CD4-positive, alpha-beta memory T cell (primary cell): Measurements from ENCODE around the gene RNF5. TPM values are rescaled to one million over a fixed set of nuclear protein-coding genes. Genes with fewer than 3 reads are reported as not detected.

Source experiments
- CTCF ChIA-PET: fragments of 350-600 bp; sonication (Branson Sonifier 250); formaldehyde crosslinking; loops from one replicate; lab custom pipeline; 2021; ENCODE audit warnings: inconsistent platforms; ENCODE audit not compliant: partially characterized antibody; lab: Charles Lee
- POLR2A ChIA-PET: fragments of 350-600 bp; sonication (Branson Sonifier 250); formaldehyde crosslinking; loops from one replicate; lab custom pipeline; 2021; ENCODE audit not compliant: partially characterized antibody; lab: Charles Lee
- DNase-seq, 5 donors: peaks; one replicate each; pipeline versions ENCODE4 v3.0.0 to v3.0.0-alpha.2; 2020 to 2022; ENCODE audit warnings: mixed read lengths in 1 of 5
- H3K27ac ChIP-seq: one replicate; pipeline ENCODE4 v1.7.0; 2013; ENCODE audit warnings: low read depth, low read length
- H3K27me3 ChIP-seq: 2 replicates; pipeline ENCODE4 v1.7.0; 2013; ENCODE audit warnings: mild to moderate bottlenecking, low read length, moderate library complexity; ENCODE audit not compliant: insufficient read depth
- H3K36me3 ChIP-seq: 2 replicates; pipeline ENCODE4 v1.7.0; 2013; ENCODE audit warnings: mild to moderate bottlenecking, low read length, moderate library complexity; ENCODE audit not compliant: insufficient read depth
- H3K4me1 ChIP-seq: 2 replicates; pipeline ENCODE4 v1.7.0; 2013; ENCODE audit warnings: mild to moderate bottlenecking, low read length, moderate library complexity; ENCODE audit not compliant: insufficient read depth
- H3K4me3 ChIP-seq, 2 donors: one replicate each; pipeline ENCODE4 v1.7.0; 2013; ENCODE audit warnings: low read length in 2 of 2, mild to moderate bottlenecking in 1 of 2
- H3K9me3 ChIP-seq, 2 donors: one replicate each; pipeline ENCODE4 v1.7.0; 2013; ENCODE audit warnings: low read length in 2 of 2, control low read depth in 1 of 2; ENCODE audit not compliant: control insufficient read depth in 1 of 2
- H3K27ac Mint-ChIP-seq, 7 donors: one replicate each; pipeline ENCODE4 v1.8.0; 2020 to 2021; ENCODE audit warnings: mixed read lengths in 7 of 7, mild to moderate bottlenecking in 6 of 7, inconsistent platforms in 3 of 7, moderate library complexity in 3 of 7
- H3K27me3 Mint-ChIP-seq, 2 donors: one replicate each; pipeline ENCODE4 v1.8.0; 2020 to 2021; ENCODE audit warnings: mixed read lengths in 2 of 2
- H3K36me3 Mint-ChIP-seq, 2 donors: one replicate each; pipeline ENCODE4 v1.8.0; 2020 to 2021; ENCODE audit warnings: mixed read lengths in 2 of 2, inconsistent platforms in 1 of 2, mild to moderate bottlenecking in 1 of 2
- H3K4me1 Mint-ChIP-seq, 4 donors: one replicate each; pipeline ENCODE4 v1.8.0; 2020 to 2021; ENCODE audit warnings: mixed read lengths in 4 of 4, mild to moderate bottlenecking in 1 of 4
- H3K4me3 Mint-ChIP-seq, 8 donors: one replicate each; pipeline ENCODE4 v1.8.0; 2020 to 2021; ENCODE audit warnings: mixed read lengths in 8 of 8, mild to moderate bottlenecking in 7 of 8, moderate library complexity in 6 of 8, inconsistent platforms in 3 of 8
- H3K9me3 Mint-ChIP-seq, 8 donors: one replicate each; pipeline ENCODE4 v1.8.0; 2020 to 2021; ENCODE audit warnings: mixed read lengths in 8 of 8, mild to moderate bottlenecking in 5 of 8, inconsistent platforms in 3 of 8, moderate library complexity in 1 of 8
- intact Hi-C: fragments of 100-400 bp; cut with micrococcal nuclease; formaldehyde crosslinking; loops from one replicate; pipeline ENCODE4 v1.15.1; 2023
- polyA plus RNA-seq, 2 donors: library from polyadenylated mRNA; unstranded; fragments of 300-500 nt; fragmentation: Illumina TruSeq; gene quantifications; one replicate each; pipeline ENCODE4 v1.2.3, GENCODE V29; 2021
- total RNA-seq, 2 experiments: library from RNA; stranded (reverse); gene quantifications; one replicate each; pipeline ENCODE4 v1.2.3, GENCODE V29; 2021

Gene RNF5
- total RNA-seq (10 to 100 TPM; 44.2 to 47.7 TPM), polyA plus RNA-seq (100 to 1,000 TPM; 102 to 129 TPM)

- Mint-ChIP-seq H3K4me1 (peaks cover 50 to 84% (median 66%) of the 10 kb centered on the region in 4 donors), H3K9me3 (no peaks in the 10 kb centered on the region), H3K27ac (peak within 1 kb of the TSS; percentile 97 to 100 (median 99)), H3K36me3 (peaks cover 10 to 31% of the 10 kb centered on the region in 2 donors), H3K4me3 (peak within 1 kb of the TSS; percentile 92 to 100 (median 96)), H3K27me3 (no peaks in the 10 kb centered on the region)
- Histone ChIP-seq H3K4me1 (peaks cover 79% of the 10 kb centered on the region), H3K36me3 (peaks cover 24% of the 10 kb centered on the region), H3K4me3 (peak within 1 kb of the TSS; percentile 74 to 87), H3K9me3 (no peaks in the 10 kb centered on the region), H3K27ac (peak within 1 kb of the TSS; percentile 91), H3K27me3 (no peaks in the 10 kb centered on the region)
- POLR2A ChIA-PET: interaction anchor here (0.6 to 8.4 kb wide), 16 partner anchors 10 to 793 kb away, joined by 3 to 408 read pairs (median 4); partner anchors contain the start of genes ATF6B, EGFL8, EHMT2 and FKBPL
- intact Hi-C loops: loop anchor here (1.0 to 5.0 kb wide), 6 partner anchors 12 to 794 kb away; partner anchors contain the start of genes ATF6B, EHMT2, GPANK1 and PBX2
- CTCF ChIA-PET: interaction anchor here (0.5 to 1.6 kb wide), 4 partner anchors 10 to 59 kb away, joined by 3 to 5 read pairs (median 4); partner anchors contain the start of gene GPSM3
- peak; percentile 96 to 99 (median 98) for DNase-seq
These were observed at the start of gene RNF5 for GRCh38 chr6:32177788-32178546. Gene RNF5, plus strand, starts transcription at chr6:32178405. Its CDS starts 107 bp downstream, at chr6:32178512.

- Histone ChIP-seq H3K36me3 (peaks cover 22% of the 10 kb centered on the region), H3K9me3 (no peaks in the 10 kb centered on the region), H3K4me1 (peaks cover 35% of the 10 kb centered on the region), H3K4me3 (peak overlapping the region; percentile 34 to 87), H3K27me3 (no peaks in the 10 kb centered on the region), H3K27ac (peak overlapping the region; percentile 83)
- intact Hi-C loops: loop anchor here (1.0 kb wide), 4 partner anchors 49 to 170 kb away; partner anchors contain the start of genes PBX2, RNF5 and SKIC2
- Mint-ChIP-seq H3K27ac (peak overlapping the region; percentile 89 to 99 (median 99)), H3K4me1 (peaks cover 33 to 57% (median 46%) of the 10 kb centered on the region in 4 donors), H3K9me3 (peaks cover 0 to 3% (median 0%) of the 10 kb centered on the region in 8 donors), H3K36me3 (peaks cover 20 to 38% of the 10 kb centered on the region in 2 donors), H3K4me3 (peak overlapping the region in 6 of 8 donors; percentile 97 to 100 (median 99)), H3K27me3 (peaks cover 0 to 2% of the 10 kb centered on the region in 2 donors)
- no peak for DNase-seq
- ChIA-PET CTCF (interaction anchor here (0.7 to 5.1 kb wide), 9 partner anchors 10 to 116 kb away, joined by 3 to 32 read pairs (median 3); partner anchors contain the start of gene GPSM3), POLR2A (interaction anchor here (0.7 to 8.6 kb wide), 20 partner anchors 9 to 843 kb away, joined by 3 to 188 read pairs (median 4); partner anchors contain the start of genes AGPAT1, BAG6, DDX39B and DXO)
These were observed 49.4 kb upstream of the RNF5 start for GRCh38 chr6:32128751-32129296.

- POLR2A ChIA-PET: interaction anchor here (0.6 to 8.6 kb wide), 17 partner anchors 10 to 842 kb away, joined by 3 to 188 read pairs (median 4); partner anchors contain the start of genes AGPAT1, BAG6, BRD2 and DXO
- peaks cover 13 to 31% of the 10 kb centered on the region in 2 donors for H3K36me3 Mint-ChIP-seq
- H3K4me1 ChIP-seq: peaks cover 35% of the 10 kb centered on the region
- H3K27ac Mint-ChIP-seq: peak overlapping the region; percentile 89 to 98 (median 97)
- intact Hi-C loops: loop anchor here (2.0 kb wide), 1 partner anchor 19 kb away; no protein-coding TSS in a partner anchor
- peak overlapping the region; percentile 83 for H3K27ac ChIP-seq
- CTCF ChIA-PET: interaction anchor here (0.6 to 5.1 kb wide), 10 partner anchors 10 to 115 kb away, joined by 3 to 32 read pairs (median 4); partner anchors contain the start of gene GPSM3
- no peaks in the 10 kb centered on the region for H3K9me3 ChIP-seq
- peaks cover 0 to 2% of the 10 kb centered on the region in 2 donors for H3K27me3 Mint-ChIP-seq
- H3K4me1 Mint-ChIP-seq: peaks cover 28 to 51% (median 41%) of the 10 kb centered on the region in 4 donors
- peak in 1 of 5 donors; percentile 30 for DNase-seq
- no peaks in the 10 kb centered on the region for H3K27me3 ChIP-seq
- H3K9me3 Mint-ChIP-seq: peaks cover 0 to 3% (median 0%) of the 10 kb centered on the region in 8 donors
- H3K4me3 ChIP-seq: peak overlapping the region; percentile 70 to 72
- peak overlapping the region; percentile 90 to 96 (median 94) for H3K4me3 Mint-ChIP-seq
- H3K36me3 ChIP-seq: peaks cover 15% of the 10 kb centered on the region
These were observed 48.7 kb upstream of the RNF5 start for GRCh38 chr6:32129297-32130088.

- no peak overlapping the region for H3K27ac ChIP-seq
- H3K36me3 ChIP-seq: peaks cover 5% of the 10 kb centered on the region
- DNase-seq: no peak
- intact Hi-C loops: loop anchor here (2.0 kb wide), 1 partner anchor 17 kb away; no protein-coding TSS in a partner anchor
- H3K4me1 Mint-ChIP-seq: peaks cover 24 to 40% (median 32%) of the 10 kb centered on the region in 4 donors
- no peak overlapping the region for H3K4me3 ChIP-seq
- POLR2A ChIA-PET: interaction anchor here (1.2 to 8.6 kb wide), 3 partner anchors 23 to 61 kb away, joined by 3 to 188 read pairs (median 49); partner anchors contain the start of genes AGPAT1, GPSM3 and PBX2
- H3K4me1 ChIP-seq: peaks cover 28% of the 10 kb centered on the region
- CTCF ChIA-PET: interaction anchor here (2.4 kb wide), 1 partner anchor 64 kb away, joined by 8 read pairs; no protein-coding TSS in a partner anchor
- H3K9me3 ChIP-seq: no peaks in the 10 kb centered on the region
- H3K27ac Mint-ChIP-seq: peak overlapping the region in 2 of 7 donors; percentile 57 to 79
- peaks cover 0 to 2% of the 10 kb centered on the region in 2 donors for H3K27me3 Mint-ChIP-seq
- peak overlapping the region; percentile 4 to 63 (median 34) for H3K4me3 Mint-ChIP-seq
- peaks cover 0 to 3% (median 0%) of the 10 kb centered on the region in 8 donors for H3K9me3 Mint-ChIP-seq
- peaks cover 4 to 22% of the 10 kb centered on the region in 2 donors for H3K36me3 Mint-ChIP-seq
- H3K27me3 ChIP-seq: no peaks in the 10 kb centered on the region
These were observed 46.7 kb upstream of the RNF5 start for GRCh38 chr6:32131439-32131948.

GRCh38 chr6:32132110-32132509, 46.1 kb upstream of the RNF5 start:
- Histone ChIP-seq H3K4me1 (peaks cover 22% of the 10 kb centered on the region), H3K36me3 (no peaks in the 10 kb centered on the region), H3K27me3 (no peaks in the 10 kb centered on the region), H3K4me3 (no peak overlapping the region), H3K27ac (no peak overlapping the region), H3K9me3 (no peaks in the 10 kb centered on the region)
- CTCF ChIA-PET: interaction anchor here (2.4 kb wide), 1 partner anchor 63 kb away, joined by 8 read pairs; no protein-coding TSS in a partner anchor
- Mint-ChIP-seq H3K4me3 (peak overlapping the region in 2 of 8 donors; percentile 8 to 41), H3K27ac (peak overlapping the region in 1 of 7 donors; percentile 43), H3K4me1 (peaks cover 18 to 34% (median 26%) of the 10 kb centered on the region in 4 donors), H3K9me3 (peaks cover 0 to 3% (median 0%) of the 10 kb centered on the region in 8 donors), H3K36me3 (peaks cover under 1 to 18% of the 10 kb centered on the region in 2 donors), H3K27me3 (peaks cover 0 to 2% of the 10 kb centered on the region in 2 donors)
- DNase-seq: no peak
- intact Hi-C loops: no loop called here
- POLR2A ChIA-PET: interaction anchor here (5.3 to 8.6 kb wide), 2 partner anchors 45 to 60 kb away, joined by 49 to 188 read pairs; partner anchors contain the start of genes AGPAT1, GPSM3 and PBX2

GRCh38 chr6:32133786-32134185, 44.4 kb upstream of the RNF5 start:
- no peak overlapping the region for H3K4me3 Mint-ChIP-seq

More at GRCh38 chr6:32133786-32134185, 44.4 kb upstream of the RNF5 start:
- DNase-seq: no peak
- no peak overlapping the region for H3K27ac ChIP-seq
- no peaks in the 10 kb centered on the region for H3K9me3 ChIP-seq
- H3K27me3 ChIP-seq: no peaks in the 10 kb centered on the region
- H3K36me3 Mint-ChIP-seq: peaks cover 0 to 7% of the 10 kb centered on the region in 2 donors
- POLR2A ChIA-PET: no interaction called here
- no peaks in the 10 kb centered on the region for H3K36me3 ChIP-seq
- peaks cover 7 to 17% (median 12%) of the 10 kb centered on the region in 4 donors for H3K4me1 Mint-ChIP-seq
- peaks cover 0 to 2% of the 10 kb centered on the region in 2 donors for H3K27me3 Mint-ChIP-seq
- peaks cover 0 to 3% (median 0%) of the 10 kb centered on the region in 8 donors for H3K9me3 Mint-ChIP-seq
- H3K4me3 ChIP-seq: no peak overlapping the region
- H3K4me1 ChIP-seq: peaks cover 11% of the 10 kb centered on the region
- H3K27ac Mint-ChIP-seq: no peak overlapping the region
- intact Hi-C loops: no loop called here
- CTCF ChIA-PET: no interaction called here
